Activated CD8-positive, alpha-beta memory T cell treated with anti-CD3 and anti-CD28 coated beads, Interleukin-2, amount 50 U/mL, for 24 hours (primary cell): ENCODE measurements around the gene FAM229A.

Source experiments
- DNase-seq: peaks from one replicate; pipeline ENCODE4 v3.0.0-alpha.2; 2020; ENCODE audit errors: extremely low read depth

FAM229A gene

DNA sequence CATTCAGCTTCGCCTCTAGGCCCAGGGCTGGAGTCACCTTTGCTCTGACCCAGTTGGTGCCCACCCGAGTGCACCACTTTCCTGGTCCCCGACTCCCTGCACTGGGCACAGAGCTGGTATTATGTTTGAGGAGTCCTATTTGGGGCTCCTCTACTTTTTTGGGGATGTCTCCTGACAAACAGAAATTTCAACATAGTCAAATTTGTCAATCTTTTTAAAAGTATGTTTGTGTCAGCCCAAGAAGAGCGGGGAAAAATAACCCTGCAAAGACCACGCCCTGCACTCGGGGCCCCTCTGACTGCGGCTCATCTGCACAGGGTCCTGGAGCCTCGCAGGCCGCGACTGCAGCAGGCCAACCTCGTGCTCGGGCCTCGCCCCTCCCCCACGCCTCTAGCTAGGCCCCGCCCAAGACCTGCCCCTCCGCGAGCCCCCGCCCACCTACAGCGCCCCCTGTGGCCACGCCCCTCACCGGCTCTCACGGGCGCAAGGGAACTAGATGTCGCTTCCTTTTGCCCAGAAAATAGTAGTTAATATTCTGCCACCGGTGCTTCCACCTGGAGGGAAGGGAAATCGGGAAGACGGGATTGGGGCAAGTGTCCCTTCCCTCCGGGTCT lies 11.4 kb downstream of the FAM229A start:
- peak; percentile 37 for DNase-seq

DNA sequence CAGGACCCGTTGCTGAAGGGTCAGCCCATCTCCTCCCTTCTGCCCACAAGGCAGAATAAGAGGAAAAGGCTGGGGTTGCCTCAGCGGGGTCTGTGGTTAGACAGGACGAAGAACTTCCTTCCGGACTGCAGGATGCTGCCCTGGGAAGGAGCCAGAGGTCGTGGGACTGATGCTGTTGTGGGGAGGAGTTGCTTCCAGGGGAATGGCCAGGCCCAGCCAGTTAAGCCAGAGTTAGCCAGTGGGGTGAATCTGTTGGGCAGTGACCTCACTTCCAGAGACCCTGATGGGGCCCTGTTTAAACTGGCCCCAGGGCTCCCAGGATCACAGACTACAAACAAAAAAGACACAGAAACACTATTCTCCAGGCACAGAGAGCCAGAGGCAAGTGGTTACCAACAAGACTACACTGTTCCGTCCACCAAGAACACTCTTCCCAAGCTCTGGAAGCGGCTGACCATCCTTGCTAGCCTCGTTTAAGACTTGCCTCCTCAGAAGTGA lies 13.0 kb downstream of the FAM229A start:
- no peak for DNase-seq

DNA sequence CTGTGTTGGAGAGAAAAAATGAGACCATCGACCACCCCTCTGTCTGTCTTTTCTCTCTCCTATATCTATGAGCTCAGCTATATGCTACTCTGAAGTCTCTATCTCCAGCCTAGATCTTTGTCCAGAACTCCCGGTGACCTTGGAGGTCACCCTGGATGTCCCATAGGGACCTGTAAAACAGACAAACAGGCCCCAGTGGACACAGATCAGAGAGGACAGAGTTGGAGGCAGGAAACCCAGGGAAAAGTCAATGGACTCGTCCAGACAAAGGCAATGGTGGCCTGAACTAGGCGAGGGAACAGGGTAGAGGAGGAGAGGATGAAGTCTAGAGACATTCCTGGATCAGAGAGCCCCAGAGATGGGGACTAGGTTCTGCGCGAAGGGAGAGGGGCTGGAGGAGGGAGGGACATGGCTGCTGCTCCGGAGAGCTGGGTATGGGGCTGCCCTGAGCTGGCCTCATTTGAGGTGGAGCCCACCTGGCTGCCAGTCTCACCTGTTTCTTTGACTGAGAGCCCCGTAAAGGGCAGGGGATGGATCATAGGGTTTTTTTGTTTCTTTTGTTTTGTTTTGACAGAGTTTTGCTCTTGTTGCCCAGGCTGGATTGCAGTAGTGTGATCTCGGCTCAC lies 15.6 kb downstream of the FAM229A start:
- no peak for DNase-seq

DNA sequence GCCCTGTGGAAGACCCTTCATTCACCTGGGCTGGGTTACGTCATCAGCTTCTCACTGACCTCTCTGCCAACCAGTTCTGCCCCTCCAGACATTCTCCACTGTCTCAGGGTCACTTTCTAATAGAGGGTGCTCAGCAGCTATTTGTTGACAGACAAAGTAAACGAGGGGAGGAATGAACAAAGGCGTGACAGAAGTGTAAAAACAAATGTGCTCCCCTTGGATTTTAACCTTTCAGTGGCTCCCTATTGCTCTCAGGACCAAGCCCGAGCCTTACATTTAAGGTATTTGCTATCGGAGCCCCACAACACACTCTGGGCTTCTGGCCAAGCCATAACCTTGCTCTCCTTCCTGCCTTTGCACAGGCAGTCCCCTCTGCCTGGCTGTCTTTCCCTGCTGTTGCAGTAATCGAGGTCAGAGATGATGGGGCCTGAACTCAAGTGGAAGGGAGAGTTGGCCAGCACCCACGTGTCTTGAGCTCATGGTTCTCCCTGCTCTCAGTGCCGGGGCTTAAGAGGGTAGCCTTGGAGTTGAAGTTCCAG lies 16.9 kb downstream of the FAM229A start:
- DNase-seq, result no peak

DNA sequence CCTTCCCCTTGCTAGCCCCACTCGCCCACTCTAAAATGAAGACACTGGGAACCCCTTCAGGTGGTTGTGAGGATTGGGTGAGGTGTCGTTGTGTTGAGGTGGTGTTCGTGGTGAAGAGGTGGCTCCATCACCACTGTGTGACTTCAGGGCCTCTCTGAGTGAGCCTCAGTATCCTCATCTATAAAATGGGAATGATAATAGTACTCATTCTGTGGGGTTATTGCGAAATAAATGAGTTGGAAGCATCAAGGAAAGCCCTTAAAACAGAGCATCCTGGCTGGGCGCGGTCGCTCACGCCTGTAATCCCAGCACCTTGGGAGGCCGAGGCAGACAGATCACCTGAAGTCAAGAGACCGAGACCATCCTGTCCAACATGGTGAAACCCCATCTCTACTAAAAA lies 19.6 kb downstream of the FAM229A start:
- DNase-seq, result no peak

DNA sequence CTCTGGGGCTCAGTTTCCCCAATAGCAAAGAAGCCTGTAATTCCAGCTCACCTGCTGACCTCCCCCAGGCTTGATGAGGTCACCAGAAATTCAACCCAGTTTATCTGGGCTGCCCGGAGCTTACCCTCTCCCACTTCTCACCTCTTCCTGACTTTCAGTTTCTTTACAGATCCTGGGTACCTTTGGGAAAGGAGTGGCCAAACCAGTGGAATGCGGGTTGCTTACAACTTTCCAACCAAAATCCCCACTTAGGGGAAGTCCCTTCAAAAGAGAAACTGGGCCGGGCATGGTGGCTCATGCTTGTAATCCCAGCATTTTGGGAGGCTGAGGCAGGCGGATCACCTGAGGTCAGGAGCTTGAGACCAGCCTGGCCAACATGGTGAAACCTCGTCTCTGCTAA lies 20.3 kb downstream of the FAM229A start:
- no peak for DNase-seq

DNA sequence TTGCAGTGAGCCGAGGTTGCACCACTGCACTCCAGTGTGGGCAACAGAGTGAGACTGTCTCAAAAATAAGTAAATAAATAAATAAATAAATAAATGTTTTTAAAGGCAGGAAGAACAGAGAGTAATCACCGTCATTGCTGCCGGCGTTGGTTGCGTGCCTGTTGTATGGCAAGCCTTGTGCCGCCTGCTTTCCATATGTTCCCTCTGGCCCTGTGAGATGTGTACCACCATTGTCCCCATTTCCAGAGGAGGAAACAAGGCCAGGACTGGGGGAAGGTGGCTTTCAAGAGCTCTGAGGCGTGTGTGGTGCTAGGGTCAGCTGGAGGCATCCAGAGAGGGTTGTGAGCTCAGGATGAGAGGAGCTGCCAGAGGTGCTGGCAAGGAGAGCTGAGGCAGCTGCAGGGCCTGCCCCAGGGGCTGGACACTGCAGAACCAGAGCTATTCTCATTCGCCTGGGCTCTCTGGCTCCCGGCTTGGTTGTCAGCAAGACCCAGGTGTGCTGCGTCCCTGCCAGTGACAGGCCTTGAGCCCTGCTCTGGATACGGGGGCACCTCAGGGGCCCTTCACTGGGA lies 21.0 kb downstream of the FAM229A start:
- no peak for DNase-seq

DNA sequence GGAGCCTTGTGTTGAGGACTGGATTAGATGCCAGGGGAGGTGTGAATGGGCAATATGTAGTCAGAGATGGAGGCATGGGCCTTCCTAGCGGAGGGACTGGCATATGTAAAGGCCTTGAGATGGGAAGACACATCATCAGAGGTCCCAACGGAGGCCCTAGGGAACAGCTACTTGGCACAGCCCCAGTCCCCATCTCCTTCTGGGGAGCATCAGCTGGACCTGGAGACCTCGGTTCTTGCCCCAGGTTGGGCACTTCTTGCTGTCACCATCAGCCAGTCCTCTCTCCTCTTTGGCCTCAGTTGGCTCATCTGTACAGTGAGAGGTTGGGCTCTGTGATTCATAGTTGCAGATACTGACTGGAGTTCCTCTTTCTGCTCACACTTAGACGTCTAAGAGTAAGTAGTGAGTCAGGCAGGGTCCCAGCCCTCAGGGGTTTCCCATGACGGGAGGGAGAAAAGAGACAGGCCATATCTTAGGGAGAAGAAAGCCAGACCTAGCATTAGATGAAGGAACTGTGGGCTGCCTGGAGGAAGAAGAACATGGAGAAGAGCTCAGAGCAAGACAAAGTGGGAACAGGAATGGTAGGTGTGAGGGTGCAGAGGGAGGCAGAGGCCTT lies 22.8 kb downstream of the FAM229A start:
- no peak for DNase-seq

DNA sequence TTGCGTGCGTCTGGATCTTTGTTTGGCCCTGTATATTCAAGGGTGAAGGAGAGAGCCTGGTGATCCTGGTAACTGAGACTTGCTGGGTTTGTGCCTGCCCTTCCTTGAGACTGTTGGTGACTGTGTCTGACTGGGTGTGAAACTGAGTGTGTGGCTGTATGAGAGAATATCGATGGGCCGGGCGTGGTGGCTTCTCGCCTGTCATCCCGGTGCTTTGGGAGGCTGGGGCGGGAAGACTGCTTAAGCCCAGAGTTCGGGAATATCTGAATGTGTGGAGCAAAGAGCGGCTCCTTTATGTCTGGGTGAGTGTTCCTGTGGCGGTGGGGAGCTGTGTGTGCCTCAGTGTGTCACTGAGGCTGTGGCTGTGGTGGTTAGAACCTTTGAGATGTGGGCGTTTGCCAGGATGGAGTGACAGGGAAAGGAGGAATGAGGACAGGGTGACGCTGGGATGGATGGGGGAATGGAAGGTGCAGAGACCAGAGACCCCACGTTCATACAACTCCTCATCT lies 23.6 kb downstream of the FAM229A start:
- DNase-seq, result no peak

DNA sequence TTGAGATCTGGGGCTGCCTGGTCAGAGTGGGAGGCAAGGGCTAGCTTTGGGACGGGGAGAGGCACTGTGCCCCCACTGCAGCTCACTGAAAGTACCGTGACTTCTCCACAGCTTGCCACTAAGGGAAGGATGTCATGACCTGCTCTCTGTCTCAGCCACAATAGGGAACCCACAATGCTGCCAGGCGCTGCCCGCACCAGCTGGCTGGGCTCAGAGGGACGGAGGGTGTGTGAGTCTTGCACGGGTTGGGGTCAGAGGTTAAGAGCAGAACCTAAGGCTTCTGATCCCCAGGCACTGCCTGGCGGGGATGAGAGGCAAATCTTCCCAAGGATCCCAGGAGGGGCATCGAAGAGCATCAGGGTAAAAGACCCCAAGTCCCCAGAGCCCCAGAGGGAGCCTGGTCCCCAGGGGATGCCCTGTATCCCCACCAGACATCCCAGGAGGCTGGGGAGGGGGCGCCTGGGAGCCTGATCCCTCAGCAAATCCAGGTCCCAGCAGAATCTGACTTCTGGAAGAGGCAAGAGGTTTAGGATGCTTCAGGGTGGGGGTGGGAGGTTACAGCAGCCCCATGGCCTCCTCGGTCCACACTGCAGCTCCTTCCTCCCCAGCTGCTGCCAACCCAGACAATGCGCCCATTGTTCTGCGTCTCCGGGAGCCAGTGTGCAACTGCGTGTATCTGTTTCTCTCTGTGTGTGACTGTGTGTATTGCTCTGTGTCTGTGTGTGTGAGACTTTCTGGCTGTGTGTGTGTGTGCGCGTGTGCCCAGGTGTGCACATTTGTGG lies 24.2 kb downstream of the FAM229A start:
- DNase-seq, result no peak

DNA sequence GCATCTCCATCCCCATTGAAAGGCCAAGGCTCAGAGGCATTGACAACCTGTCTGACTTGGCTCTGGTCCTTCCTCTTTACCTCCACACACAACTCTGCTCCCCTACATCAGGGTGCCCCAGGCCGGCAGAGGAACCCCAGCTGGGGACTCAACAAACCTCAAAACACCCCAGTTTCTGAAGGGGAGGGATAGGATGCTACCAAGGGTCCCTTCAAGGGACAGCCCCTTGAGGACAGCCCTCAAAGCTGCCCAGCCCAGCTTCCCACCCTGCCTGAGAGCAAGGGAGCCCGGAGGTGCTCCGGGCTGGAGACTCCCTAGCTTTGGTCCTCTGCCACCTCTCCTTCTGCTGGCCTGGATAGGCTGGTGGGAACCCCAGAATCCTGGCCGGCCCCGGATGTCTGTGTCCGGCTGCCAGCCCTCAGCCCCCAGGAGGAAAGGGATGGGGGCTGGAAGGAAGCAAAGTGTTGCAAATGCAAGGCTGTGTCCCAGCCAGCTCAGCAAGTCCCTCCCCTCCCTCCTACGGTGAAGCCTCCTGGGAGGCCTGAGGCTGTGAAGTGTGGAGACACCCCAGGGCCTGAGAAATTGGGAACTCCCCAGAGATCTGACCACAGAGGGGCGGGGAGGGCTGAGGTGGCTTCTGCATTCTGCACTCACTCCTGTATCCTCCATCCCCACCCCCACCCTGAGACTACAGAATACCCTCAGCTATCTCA lies 25.2 kb downstream of the FAM229A start:
- peak; percentile 37 for DNase-seq

DNA sequence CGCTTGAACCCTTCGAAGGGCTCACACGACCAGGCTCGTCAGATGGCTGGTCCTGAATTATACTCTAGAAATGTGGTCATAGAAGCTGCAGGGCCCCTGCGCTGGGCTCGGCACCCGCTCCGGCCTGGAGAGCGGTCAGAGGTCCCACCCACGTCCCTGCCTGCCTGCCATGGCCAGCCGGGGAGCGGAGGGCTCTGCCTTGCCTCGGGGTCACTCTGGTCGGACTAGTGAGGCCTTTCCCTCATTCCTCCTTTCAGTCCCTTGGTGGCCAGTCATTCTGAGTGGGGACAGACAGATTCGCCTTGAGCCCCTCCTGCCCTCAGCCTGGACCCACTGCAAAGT lies 25.7 kb downstream of the FAM229A start:
- no peak for DNase-seq

DNA sequence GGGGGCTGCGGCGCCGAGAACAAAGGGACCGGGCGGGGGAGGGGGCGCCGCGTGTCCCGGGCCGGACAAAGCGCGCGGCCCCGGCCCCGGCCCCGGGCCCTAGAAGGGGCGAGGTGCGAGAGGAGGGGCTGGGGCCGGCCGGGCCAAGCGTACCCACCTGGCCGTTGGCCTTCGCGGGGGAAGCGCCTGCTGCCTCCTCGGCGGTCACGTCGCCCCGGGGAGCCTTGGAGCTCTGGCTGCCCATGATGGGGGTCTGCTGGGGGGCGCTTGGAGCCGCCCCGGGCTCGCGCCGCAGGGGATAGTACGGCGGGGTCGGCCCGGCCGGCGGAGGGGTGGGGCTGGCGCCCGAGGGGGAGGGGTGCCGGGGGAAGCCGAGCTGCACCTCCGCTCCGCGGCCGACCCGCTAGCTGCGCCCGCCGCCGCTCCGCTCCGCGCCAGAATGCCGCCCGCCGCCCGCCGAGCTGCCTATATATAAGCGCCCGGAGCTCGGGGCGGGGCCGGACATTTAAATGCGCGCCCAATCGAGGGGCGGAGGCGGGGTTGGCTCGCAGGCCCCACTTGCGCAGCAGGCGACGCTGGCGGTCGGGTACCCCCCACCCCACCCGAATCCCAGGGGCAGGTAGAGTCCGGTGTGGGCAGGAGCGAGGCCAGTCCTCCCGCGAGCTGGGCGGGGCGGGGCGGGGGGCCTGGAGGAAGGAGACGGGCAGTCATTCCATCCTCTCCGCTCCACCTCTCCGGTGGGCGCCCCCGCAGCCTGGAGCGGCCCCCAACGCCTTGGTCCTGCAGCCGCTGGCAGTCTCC lies 26.3 kb downstream of the FAM229A start, which contains the start of gene MARCKSL1:
Gene MARCKSL1, minus strand, starts transcription at position 444 of the 801 bp plus-strand sequence. Its CDS starts 200 bp downstream, at position 244.
- DNase-seq, result peak; percentile 46

DNA sequence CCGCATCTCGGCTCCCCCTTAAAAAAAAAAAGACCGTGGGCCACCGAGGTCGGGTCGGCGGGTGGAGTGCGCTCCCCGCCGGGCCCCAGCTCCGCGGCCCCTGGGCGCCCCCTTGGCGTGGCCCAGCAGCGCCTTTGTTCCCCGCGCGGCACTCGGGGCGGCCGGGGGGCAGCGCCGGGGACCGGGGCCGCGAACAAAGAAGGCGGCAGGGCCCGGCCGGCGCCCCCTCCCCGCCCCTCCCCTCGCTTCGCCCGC lies 26.8 kb downstream of the FAM229A start:
- no peak for DNase-seq

DNA sequence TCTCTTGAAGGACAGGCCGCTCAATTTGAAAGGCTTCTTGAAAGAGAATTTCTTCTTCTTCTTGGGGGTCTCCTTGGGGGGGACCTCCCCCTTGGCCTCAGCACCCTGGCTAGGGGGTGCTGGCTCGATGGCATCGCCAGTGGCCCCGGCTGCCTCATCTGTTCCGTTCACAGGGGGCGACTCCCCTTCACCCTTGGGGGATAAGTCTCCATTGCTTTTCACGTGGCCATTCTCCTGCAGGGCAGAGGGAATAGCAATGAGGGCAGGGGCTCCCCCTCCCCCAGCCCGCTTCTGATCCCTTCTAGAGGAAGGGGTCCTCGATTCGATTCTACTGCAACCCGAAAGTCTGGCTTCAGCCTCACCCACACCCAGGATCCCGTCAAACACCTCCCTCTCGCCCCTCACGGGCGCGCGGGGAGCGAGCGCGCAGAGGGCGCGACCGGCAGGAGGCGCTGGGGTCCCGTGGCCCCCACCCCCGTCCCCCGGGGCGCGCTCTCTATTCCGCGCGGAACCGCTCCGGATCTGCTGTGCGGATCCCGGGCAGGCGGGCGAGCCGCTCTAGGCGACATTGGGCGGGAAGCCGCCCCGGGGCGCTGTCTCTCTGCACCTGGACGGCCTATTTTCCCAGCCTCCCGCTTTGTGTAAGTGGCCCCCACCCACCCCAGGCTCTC lies 27.3 kb downstream of the FAM229A start:
- DNase-seq, result no peak

DNA sequence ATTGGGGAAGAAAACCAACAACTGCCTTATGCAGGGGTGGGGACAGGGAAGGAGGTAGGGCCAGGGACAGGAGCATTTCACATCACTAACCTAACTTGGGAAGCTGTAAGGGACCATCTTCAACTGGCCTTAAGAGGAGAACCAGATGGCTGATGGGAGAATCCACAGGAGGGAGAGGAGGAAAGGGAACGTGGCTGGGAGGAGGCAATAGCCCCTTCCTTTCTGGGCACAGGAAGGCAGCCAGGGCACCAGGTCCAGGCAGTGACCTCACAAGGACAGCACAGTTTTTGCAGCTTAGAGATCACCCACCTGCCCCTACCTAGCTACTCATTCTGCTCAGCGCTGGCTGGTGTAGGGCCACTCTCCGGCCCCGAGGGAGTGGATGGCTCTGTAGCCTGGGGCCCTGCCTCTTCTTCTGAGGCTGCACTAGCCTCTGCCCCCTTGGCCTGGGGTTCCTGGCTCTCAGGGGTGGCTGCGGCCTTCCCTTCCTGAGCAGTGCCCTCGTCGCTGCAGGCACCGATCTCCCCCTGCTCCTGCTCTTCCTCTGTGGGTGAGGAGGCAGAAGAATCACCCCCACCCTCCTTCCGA lies 27.9 kb downstream of the FAM229A start:
- DNase-seq, result no peak

DNA sequence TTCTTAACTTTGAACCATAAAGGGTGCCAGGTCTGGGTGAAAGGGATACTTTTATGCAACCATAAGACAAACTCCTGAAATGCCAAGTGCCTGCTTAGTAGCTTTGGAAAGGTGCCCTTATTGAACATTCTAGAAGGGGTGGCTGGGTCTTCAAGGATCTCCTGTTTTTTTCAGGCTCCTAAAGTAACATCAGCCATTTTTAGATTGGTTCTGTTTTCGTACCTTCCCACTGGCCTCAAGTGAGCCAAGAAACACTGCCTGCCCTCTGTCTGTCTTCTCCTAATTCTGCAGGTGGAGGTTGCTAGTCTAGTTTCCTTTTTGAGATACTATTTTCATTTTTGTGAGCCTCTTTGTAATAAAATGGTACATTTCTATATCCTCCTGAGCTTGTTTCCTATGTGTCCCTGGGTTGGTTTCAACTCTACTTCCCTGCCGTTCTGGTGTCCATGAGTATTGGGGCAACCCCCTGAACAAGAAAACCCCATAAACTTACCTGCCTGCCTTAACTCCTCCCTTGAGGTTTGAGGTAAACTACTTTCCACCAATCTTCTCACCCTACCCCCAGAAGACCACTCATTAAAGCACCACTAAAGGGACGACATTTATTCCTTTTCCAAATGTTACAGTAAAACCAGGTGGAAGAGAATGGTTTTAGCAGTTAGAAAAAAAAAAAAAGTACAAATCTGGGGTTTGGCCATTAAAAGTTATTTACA lies 28.9 kb downstream of the FAM229A start:
- no peak for DNase-seq

DNA sequence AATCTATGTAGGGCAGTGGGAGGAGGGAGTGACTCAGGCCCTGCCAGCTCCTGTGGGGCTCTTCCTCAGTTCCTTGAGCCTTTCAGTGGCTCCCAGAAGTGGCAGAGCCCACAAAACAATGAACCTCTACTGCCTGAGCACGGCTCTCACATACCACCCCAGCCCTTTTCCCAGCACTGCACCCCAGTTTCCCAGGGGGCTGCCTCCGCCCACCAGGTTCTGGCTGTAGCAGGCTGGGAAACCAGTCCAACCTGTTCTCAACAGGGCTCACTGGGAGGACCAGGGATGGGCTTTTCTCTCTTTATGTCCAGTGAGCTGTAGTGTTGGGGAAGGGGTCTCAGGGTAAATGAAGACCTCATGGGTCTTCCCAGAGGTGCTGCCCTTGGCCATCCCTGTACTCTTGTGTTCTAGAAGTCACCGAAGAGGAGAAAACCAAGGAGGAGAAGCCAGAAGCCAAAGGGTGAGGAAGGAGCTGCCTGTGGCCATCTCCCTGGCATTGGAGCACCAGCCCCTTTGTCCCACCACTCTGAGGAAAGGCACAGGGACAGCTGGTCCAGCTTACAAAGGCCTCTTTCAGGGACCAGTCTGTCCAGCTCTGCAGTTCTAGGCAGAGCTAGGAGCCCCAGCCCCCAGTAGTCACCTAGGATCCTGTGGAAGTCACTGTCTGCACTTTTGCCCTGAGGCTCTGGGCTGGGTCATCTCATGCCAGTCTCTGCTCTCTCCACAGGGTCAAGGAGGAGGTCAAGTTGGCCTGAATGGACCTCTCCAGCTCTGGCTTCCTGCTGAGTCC lies 29.8 kb downstream of the FAM229A start:
- DNase-seq, result no peak
